PC-9 (cell line): ENCODE results near the gene CUL1. TPM values are rescaled to one million over a fixed set of nuclear protein-coding genes. Genes with fewer than 3 reads are reported as not detected.

Source experiments
- BruUV-seq: library from RNA; stranded (reverse); fragments of 400-500 nt; replicated peaks from 2 replicates; lab custom pipeline; 2021; lab: Mats Ljungman, UMichigan
- CTCF ChIA-PET: fragments of 300-600 bp; sonication (Branson Sonifier 250); formaldehyde crosslinking; loops from one replicate; lab custom pipeline; 2022; ENCODE audit warnings: antibody characterized with exemption; lab: Charles Lee
- POLR2A ChIA-PET: fragments of 300-600 bp; sonication (Branson Sonifier 250); formaldehyde crosslinking; loops from one replicate; lab custom pipeline; 2022; ENCODE audit warnings: antibody characterized with exemption; ENCODE audit not compliant: unreplicated experiment; lab: Charles Lee
- DNase-seq, 2 experiments: peaks; one replicate each; pipeline versions ENCODE4 v3.0.0 to v3.0.0-alpha.2; 2015 to 2022; ENCODE audit warnings: mixed read lengths in 1 of 2
- H2AFZ ChIP-seq: fragments of 200-600 bp; sonication (generic); 2 replicates; pipeline ENCODE4 v1.8.1; 2017; ENCODE audit warnings: antibody characterized with exemption
- H3F3A ChIP-seq: fragments of 200-600 bp; sonication (generic); 2 replicates; pipeline ENCODE4 v1.8.1; 2017; ENCODE audit warnings: antibody characterized with exemption, mild to moderate bottlenecking, low read depth; ENCODE audit not compliant: insufficient read depth
- H3K27ac ChIP-seq: fragments of 200-600 bp; sonication (generic); 2 replicates; pipeline ENCODE4 v1.6.1; 2016; ENCODE audit warnings: mixed run types
- H3K27me3 ChIP-seq: fragments of 200-600 bp; sonication (generic); 2 replicates; pipeline ENCODE4 v1.6.1; 2016; ENCODE audit warnings: low read depth, mixed run types; ENCODE audit not compliant: insufficient read depth
- H3K36me3 ChIP-seq: fragments of 200-600 bp; sonication (generic); 2 replicates; pipeline ENCODE4 v1.6.1; 2016; ENCODE audit warnings: low read depth, mixed run types
- H3K4me1 ChIP-seq: fragments of 200-600 bp; sonication (generic); replicated peaks from 2 replicates; pipeline ENCODE4 v1.6.1; 2016; ENCODE audit warnings: mixed run types; ENCODE audit not compliant: insufficient read depth
- H3K4me2 ChIP-seq: fragments of 200-600 bp; sonication (generic); 2 replicates; pipeline ENCODE4 v1.6.1; 2017; ENCODE audit warnings: mixed run types
- H3K4me3 ChIP-seq: fragments of 200-600 bp; sonication (generic); 2 replicates; pipeline ENCODE4 v1.6.1; 2016; ENCODE audit warnings: mixed run types
- H3K79me2 ChIP-seq: fragments of 200-600 bp; sonication (generic); 2 replicates; pipeline ENCODE4 v1.6.1; 2017; ENCODE audit warnings: low read depth, mixed run types
- H3K9me2 ChIP-seq: fragments of 200-600 bp; sonication (generic); 2 replicates; pipeline ENCODE4 v1.8.1; 2017; ENCODE audit warnings: mild to moderate bottlenecking; ENCODE audit not compliant: insufficient read depth
- H3K9me3 ChIP-seq: fragments of 200-600 bp; sonication (generic); 2 replicates; pipeline ENCODE4 v1.8.1; 2016; ENCODE audit warnings: low read depth; ENCODE audit not compliant: insufficient read depth
- H4K20me1 ChIP-seq: fragments of 200-600 bp; sonication (generic); 2 replicates; pipeline ENCODE4 v1.8.1; 2017; ENCODE audit not compliant: insufficient read depth
- EZH2 ChIP-seq: fragments of 200-600 bp; sonication (generic); IDR thresholded peaks from 2 replicates; pipeline ENCODE4 v1.8.0; 2017; ENCODE audit warnings: antibody characterized with exemption, low read depth
- intact Hi-C: fragments of 100-400 bp; cut with micrococcal nuclease; formaldehyde crosslinking; loops from one replicate; pipeline ENCODE4 v1.10.0; 2022; ENCODE audit not compliant: unreplicated experiment
- total RNA-seq: library from RNA; stranded (reverse); gene quantifications from 2 replicates; pipeline ENCODE4 v1.2.3, GENCODE V29; 2021
- TF ChIP-seq, protein P1 (sequence below): fragments of 200-600 bp; sonication (generic); conservative IDR thresholded peaks from 2 replicates; pipeline ENCODE4 v1.6.1; 2017; ENCODE audit warnings: mixed run types, antibody characterized with exemption, mild to moderate bottlenecking, moderate library complexity

The CUL1 gene
- total RNA-seq, 1 experiment from 2014 or later: 78.3 TPM

- CTCF ChIA-PET: no interaction called here
- H3K27me3 ChIP-seq: no peaks in the 10 kb centered on the region
- TF ChIP-seq, protein P1, sequence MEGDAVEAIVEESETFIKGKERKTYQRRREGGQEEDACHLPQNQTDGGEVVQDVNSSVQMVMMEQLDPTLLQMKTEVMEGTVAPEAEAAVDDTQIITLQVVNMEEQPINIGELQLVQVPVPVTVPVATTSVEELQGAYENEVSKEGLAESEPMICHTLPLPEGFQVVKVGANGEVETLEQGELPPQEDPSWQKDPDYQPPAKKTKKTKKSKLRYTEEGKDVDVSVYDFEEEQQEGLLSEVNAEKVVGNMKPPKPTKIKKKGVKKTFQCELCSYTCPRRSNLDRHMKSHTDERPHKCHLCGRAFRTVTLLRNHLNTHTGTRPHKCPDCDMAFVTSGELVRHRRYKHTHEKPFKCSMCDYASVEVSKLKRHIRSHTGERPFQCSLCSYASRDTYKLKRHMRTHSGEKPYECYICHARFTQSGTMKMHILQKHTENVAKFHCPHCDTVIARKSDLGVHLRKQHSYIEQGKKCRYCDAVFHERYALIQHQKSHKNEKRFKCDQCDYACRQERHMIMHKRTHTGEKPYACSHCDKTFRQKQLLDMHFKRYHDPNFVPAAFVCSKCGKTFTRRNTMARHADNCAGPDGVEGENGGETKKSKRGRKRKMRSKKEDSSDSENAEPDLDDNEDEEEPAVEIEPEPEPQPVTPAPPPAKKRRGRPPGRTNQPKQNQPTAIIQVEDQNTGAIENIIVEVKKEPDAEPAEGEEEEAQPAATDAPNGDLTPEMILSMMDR: no peak
- no peak for TF ChIP-seq EZH2
- no peaks in the 10 kb centered on the region for H3F3A ChIP-seq
- H2AFZ ChIP-seq: no peak overlapping the region
- intact Hi-C loops: no loop called here
- no peaks in the 10 kb centered on the region for H3K9me3 ChIP-seq
- H3K4me3 ChIP-seq: no peak overlapping the region
- no peaks in the 10 kb centered on the region for H3K79me2 ChIP-seq
- no peaks in the 10 kb centered on the region for H3K36me3 ChIP-seq
- POLR2A ChIA-PET: interaction anchor here (0.6 kb wide), 1 partner anchor 77 kb away, joined by 8 read pairs; no protein-coding TSS in a partner anchor
- no TSS peak for BruUV-seq
- H3K4me1 ChIP-seq: no peaks in the 10 kb centered on the region
- no peak overlapping the region for H3K27ac ChIP-seq
- DNase-seq: no peak
- no peak overlapping the region for H3K4me2 ChIP-seq
- H3K9me2 ChIP-seq: no peaks in the 10 kb centered on the region
- no peaks in the 10 kb centered on the region for H4K20me1 ChIP-seq
These were observed 40.8 kb upstream of the CUL1 start for GRCh38 chr7:148657929-148658328.

DNA sequence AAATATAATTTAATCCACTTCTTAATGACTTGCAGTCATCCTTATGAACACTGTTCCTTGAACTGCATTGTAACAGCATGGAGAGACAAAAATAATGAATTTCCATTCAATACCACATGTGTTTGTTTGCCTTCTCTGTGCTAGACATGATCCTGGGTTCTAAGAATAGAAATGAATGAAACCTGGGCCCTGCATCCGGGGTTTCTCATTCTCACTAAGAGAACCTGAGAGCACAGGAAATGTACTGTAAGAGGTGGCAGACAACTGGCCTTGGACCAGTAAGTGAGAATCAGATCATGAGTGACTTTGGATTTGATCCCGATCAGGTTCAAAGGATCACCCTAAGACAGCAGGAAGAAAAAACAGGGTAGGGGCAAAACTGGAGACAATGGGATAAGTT is 37.2 kb upstream of the CUL1 start:
- no peak overlapping the region for H3K27ac ChIP-seq
- H3K79me2 ChIP-seq: no peaks in the 10 kb centered on the region
- BruUV-seq: no TSS peak
- H3K9me3 ChIP-seq: no peaks in the 10 kb centered on the region
- no peak overlapping the region for H2AFZ ChIP-seq
- intact Hi-C loops: no loop called here
- H3K4me1 ChIP-seq: no peaks in the 10 kb centered on the region
- no peaks in the 10 kb centered on the region for H4K20me1 ChIP-seq
- no peak overlapping the region for H3K4me3 ChIP-seq
- no peaks in the 10 kb centered on the region for H3K36me3 ChIP-seq
- DNase-seq: no peak
- no peaks in the 10 kb centered on the region for H3K27me3 ChIP-seq
- no peak overlapping the region for H3K4me2 ChIP-seq
- no peak for TF ChIP-seq EZH2
- TF ChIP-seq, protein P1: no peak
- POLR2A ChIA-PET: no interaction called here
- H3F3A ChIP-seq: no peaks in the 10 kb centered on the region
- CTCF ChIA-PET: no interaction called here
- H3K9me2 ChIP-seq: no peaks in the 10 kb centered on the region

- DNase-seq: peak in 1 of 2 experiments; percentile 7
- H3K4me3 ChIP-seq: no peak overlapping the region
- POLR2A ChIA-PET: no interaction called here
- no TSS peak for BruUV-seq
- CTCF ChIA-PET: no interaction called here
- intact Hi-C loops: no loop called here
- H3K9me2 ChIP-seq: no peaks in the 10 kb centered on the region
- no peak overlapping the region for H3K4me2 ChIP-seq
- no peak overlapping the region for H3K27ac ChIP-seq
- H3K36me3 ChIP-seq: no peaks in the 10 kb centered on the region
- no peaks in the 10 kb centered on the region for H3K79me2 ChIP-seq
- no peaks in the 10 kb centered on the region for H3K4me1 ChIP-seq
- no peaks in the 10 kb centered on the region for H3K27me3 ChIP-seq
- no peaks in the 10 kb centered on the region for H3F3A ChIP-seq
- no peak for TF ChIP-seq EZH2
- TF ChIP-seq, protein P1: no peak
- H2AFZ ChIP-seq: no peak overlapping the region
- no peaks in the 10 kb centered on the region for H3K9me3 ChIP-seq
- no peaks in the 10 kb centered on the region for H4K20me1 ChIP-seq
These were observed 36.1 kb upstream of the CUL1 start for GRCh38 chr7:148662646-148663045.
